GM18520 (cell line): ENCODE results near the gene TMEM253.

ENCODE experiments used
- ATAC-seq: cut with Tn5 transposase; IDR thresholded peaks from one replicate; pipeline ENCODE4 v1.9.1; 2021; ENCODE audit not compliant: unreplicated experiment

TMEM253 gene

DNA sequence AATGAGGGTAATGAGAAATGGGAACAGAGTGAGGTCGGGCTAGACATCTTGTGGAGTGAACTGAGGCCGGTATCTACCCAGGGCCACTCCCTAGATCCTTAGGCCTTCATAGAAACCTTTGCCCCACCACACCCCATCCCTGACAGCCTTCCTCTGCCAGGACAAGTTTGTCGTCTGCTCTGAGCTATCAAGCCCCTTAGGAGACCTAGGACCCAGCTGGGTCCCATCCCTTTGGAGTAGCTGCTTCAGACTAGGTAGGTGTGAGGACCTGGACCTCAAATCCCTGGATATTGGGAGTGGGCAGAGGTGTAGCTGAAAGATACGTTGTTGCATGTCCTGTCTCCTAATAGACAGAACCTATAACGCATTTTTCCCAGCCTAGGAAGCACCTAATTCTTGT lies at the start of gene TMEM253:
Gene TMEM253 (plus strand): TSS at position 136 of the 400 bp plus-strand sequence. CDS start 278 bp downstream, outside the sequence.
- ATAC-seq: no peak

- no peak for ATAC-seq
These were observed 47.4 kb upstream of the TMEM253 start for GRCh38 chr14:21053184-21054122.

DNA sequence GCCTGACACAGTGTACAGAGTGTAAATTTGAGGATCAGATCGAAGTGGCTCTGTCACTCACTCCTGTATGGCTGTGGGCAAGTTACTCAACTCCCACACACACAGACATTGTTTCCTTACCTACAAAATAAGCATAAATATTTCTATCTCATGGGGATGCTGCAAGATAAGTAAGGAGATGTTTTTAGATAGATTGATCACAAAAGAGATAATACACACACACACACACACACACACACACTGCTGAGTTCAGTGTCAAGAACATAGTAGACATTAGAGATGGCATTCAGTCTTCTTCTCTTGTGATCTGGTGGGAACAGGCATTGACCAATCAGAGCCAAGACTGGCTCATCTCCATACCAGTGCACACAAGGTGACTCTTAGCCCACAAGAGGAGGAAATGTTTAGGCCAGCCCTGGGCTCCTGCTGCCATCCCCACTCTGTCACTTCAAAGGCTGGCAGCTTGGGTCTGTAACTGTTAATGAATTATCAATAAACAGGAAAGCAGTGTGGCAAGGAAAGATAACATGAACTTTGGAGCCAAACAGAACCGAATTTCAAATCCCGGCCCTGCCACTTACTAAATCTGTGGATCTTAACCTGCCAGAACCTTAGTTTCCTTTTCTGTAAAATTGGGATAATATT lies 46.6 kb upstream of the TMEM253 start:
- ATAC-seq: no peak

DNA sequence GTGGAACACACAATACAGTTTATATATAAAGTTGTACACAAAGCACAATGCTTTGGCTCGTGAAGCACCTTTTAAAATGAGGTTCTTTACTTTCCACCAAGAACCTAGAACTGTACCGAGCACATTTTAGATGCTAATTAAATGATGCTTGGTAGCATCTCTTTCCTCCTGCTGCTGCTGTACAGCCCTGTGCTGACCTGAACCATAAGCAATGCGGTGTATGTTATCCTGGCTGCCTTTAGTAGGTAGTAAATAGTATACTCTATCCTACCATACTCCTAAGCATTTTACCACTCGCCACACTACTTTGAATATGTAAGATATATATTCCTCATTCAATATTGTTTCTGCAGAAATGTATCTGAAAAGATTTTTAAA lies 46.1 kb upstream of the TMEM253 start:
- ATAC-seq: no peak

DNA sequence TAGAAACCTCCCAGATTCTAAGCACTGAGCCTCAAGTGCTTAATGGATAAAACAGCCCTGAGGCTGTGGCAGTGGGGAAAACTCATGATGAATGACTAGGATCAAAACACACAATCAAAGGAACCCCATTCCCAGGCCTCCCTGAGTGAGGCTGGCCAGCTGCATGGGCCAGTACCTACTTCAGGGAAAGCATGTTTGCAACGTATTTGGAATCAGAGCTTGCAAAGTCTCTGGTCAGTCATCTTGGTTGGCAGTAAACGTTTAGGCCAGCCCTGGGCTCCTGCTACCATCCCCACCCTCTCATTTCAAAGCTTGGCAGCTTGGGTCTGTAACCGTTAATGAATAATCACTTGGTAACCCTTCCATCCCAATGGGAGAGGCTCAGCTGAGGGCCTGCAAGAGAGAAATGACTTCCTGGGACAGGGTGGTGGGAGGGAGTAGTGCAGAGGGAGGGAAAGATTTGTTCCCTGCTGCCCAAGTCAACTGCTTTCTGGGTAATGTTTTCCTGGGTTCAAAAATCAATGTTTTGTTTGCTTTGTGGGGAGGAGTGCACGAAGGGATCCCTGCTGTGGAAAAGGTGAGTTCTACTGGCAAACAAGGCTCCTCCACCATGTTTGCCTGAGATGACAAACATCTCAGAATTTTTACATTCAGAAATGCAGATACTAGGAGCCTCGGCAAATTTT lies 45.3 kb upstream of the TMEM253 start:
- ATAC-seq: no peak

GRCh38 chr14:21056520-21057163 lies 44.2 kb upstream of the TMEM253 start:
- ATAC-seq: no peak

- ATAC-seq: no peak
These were observed 42.8 kb upstream of the TMEM253 start, which contains the start of gene RNASE8 for GRCh38 chr14:21057803-21058675. Gene RNASE8 (plus strand): TSS chr14:21057822. CDS start chr14:21057893, 71 bp downstream.

DNA sequence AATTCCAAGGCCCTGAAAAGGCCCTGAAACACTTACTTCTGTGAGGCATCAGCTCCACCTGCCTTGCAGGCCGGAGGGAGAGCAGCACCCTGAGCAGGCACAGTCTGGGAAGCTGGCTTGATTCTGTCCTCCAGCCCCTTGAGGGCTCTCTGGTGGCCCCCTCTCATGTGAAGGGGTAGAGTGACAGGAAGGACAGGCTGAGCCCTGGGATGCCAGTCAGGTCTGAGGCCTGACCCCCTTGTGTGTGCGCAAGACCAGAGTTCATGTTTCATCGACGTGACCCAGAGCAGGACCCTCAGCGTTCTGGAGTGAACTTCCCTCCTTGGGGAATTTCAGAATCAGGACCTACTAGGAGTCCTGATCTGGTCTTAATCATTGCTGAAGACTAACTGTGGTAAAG lies 42.0 kb upstream of the TMEM253 start:
- no peak for ATAC-seq

DNA sequence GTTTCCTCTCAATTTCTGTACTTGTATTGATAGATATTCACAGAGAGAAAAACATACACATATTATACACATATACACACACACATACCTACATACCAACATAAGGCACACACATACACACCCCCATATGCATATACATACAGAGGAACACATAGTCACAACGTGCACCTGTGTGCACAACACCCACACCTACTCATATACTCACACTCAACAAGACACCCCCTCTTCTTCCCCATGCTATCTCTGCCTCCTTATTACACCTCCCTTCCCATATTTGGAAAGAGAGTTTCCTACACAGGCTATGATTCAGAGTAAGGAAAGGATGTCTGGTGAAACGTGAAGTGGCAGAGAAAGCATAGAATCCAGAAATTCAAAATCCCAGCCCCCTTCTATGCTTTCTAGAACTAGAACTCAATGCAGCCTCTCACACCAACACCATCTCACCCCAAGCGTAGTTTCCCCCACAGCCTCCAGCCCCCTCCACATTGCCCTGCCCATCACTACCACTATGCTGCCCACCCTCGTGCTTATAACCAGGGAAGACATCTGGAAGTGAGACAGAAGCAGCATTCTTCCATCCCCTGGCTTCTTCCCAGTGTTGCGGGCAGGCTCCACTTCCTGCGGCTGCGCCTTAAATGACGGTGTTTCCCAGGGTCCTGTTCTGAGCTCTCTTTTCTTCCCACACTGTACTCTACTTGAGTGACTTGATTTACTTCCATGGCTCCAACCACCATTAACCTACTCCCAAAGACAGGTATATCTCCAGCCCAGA lies 40.8 kb upstream of the TMEM253 start:
- ATAC-seq: no peak

- no peak for ATAC-seq
These were observed 40.1 kb upstream of the TMEM253 start for GRCh38 chr14:21060614-21061346.

GRCh38 chr14:21061347-21061668 lies 39.6 kb upstream of the TMEM253 start:
- ATAC-seq: no peak

GRCh38 chr14:21063479-21063878 lies 37.4 kb upstream of the TMEM253 start:
- no peak for ATAC-seq

GRCh38 chr14:21066882-21067502 lies 33.9 kb upstream of the TMEM253 start:
- ATAC-seq: no peak

GRCh38 chr14:21068521-21069387 lies 32.1 kb upstream of the TMEM253 start:
- ATAC-seq: no peak

- no peak for ATAC-seq
These were observed 31.3 kb upstream of the TMEM253 start for GRCh38 chr14:21069388-21070082.

DNA sequence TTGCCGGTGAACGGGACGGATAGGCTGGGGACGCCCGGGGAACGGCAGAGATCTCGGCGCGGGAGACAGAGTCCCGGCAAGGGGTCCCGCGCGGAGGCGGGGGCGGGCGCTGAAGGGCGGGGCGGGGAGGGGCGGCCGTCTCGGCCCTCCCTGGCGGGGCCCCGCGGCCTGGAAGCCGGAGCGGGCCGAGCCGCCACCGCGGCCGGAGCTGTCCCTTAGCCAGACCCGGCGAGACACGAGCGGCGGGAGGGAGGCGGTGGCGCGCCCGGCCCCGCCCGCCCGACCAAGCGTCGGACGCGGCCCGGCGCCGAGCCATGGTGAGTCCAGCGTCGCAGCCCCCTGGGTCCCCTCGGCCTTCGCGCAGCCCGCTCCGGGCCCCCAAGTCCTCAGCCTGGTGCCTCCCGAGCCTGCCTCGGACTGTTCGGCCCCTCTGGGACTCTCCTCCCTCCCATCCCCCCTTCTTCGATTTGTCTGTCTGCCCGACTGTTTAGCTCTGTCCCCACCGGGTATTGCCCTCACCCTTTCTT lies 30.7 kb upstream of the TMEM253 start, which contains the start of gene ARHGEF40:
Gene ARHGEF40 (plus strand): TSS at position 222 of the 527 bp plus-strand sequence. CDS start 93 bp downstream, at position 315.
- ATAC-seq: no peak
